Measurements from ENCODE around the gene ELP2. TPM values are rescaled to one million over a fixed set of nuclear protein-coding genes. Genes with fewer than 3 reads are reported as not detected.

The ELP2 gene
- total RNA-seq, 2 experiments from 2014 or later, result 40.3 to 50.5 TPM

- no peaks in the 10 kb centered on the region for H3K79me2 ChIP-seq (ENCODE audit: insufficient read depth, low read depth, low read length)
- no peak for DNase-seq (ENCODE audit: low spot score)
- BruUV-seq (replicated peaks), result no TSS peak
- no peaks in the 10 kb centered on the region for H3K9me2 ChIP-seq (ENCODE audit: insufficient read depth, low read length)
- no peaks in the 10 kb centered on the region for H3K9me3 ChIP-seq (ENCODE audit: low read length)
- peaks cover 72% of the 10 kb centered on the region for H3K36me3 ChIP-seq (ENCODE audit: insufficient read depth, low read length)
- no peak overlapping the region for H3K27ac ChIP-seq (ENCODE audit: low read depth, low read length, poor library complexity, severe bottlenecking)
- POLR2A ChIA-PET, result no interaction called here
- H3K4me2 ChIP-seq (ENCODE audit: low read length), result no peak overlapping the region
- no peak overlapping the region for H3K4me3 ChIP-seq (ENCODE audit: low read depth, low read length, poor library complexity, severe bottlenecking)
- intact Hi-C loops (cut with micrococcal nuclease; ENCODE audit: unreplicated experiment), result no loop called here
- H3K4me1 ChIP-seq (ENCODE audit: insufficient read depth, low read length, poor library complexity, severe bottlenecking), result no peaks in the 10 kb centered on the region
- TF ChIP-seq CTCF (conservative IDR thresholded peaks at IDR 0.05; ENCODE audit: low read length) (no peak), EZH2phosphoT487 (IDR thresholded peaks at IDR 0.05; ENCODE audit: borderline replicate concordance, low read depth, low read length) (no peak)
- CTCF ChIA-PET (ENCODE audit: unreplicated experiment), result no interaction called here
- no peak overlapping the region for H2AFZ ChIP-seq (ENCODE audit: low read length)
- H4K20me1 ChIP-seq (ENCODE audit: insufficient read depth, low read length), result no peaks in the 10 kb centered on the region
These were observed 40.2 kb downstream of the ELP2 start for GRCh38 chr18:36169938-36170337.

- ChIA-PET POLR2A (no interaction called here), CTCF (ENCODE audit: unreplicated experiment) (no interaction called here)
- Histone ChIP-seq H3K36me3 (ENCODE audit: insufficient read depth, low read length) (peaks cover 57% of the 10 kb centered on the region), H3K4me2 (ENCODE audit: low read length) (no peak overlapping the region), H3K9me2 (ENCODE audit: insufficient read depth, low read length) (no peaks in the 10 kb centered on the region), H3K79me2 (ENCODE audit: insufficient read depth, low read depth, low read length) (no peaks in the 10 kb centered on the region), H4K20me1 (ENCODE audit: insufficient read depth, low read length) (no peaks in the 10 kb centered on the region), H3K27ac (ENCODE audit: low read depth, low read length, poor library complexity, severe bottlenecking) (no peak overlapping the region), H3K4me1 (ENCODE audit: insufficient read depth, low read length, poor library complexity, severe bottlenecking) (peaks cover 8% of the 10 kb centered on the region), H3K9me3 (ENCODE audit: low read length) (no peaks in the 10 kb centered on the region), H3K4me3 (ENCODE audit: low read depth, low read length, poor library complexity, severe bottlenecking) (no peak overlapping the region), H2AFZ (ENCODE audit: low read length) (no peak overlapping the region)
- TF ChIP-seq CTCF (conservative IDR thresholded peaks at IDR 0.05; ENCODE audit: low read length) (no peak), EZH2phosphoT487 (IDR thresholded peaks at IDR 0.05; ENCODE audit: borderline replicate concordance, low read depth, low read length) (no peak)
- DNase-seq (ENCODE audit: low spot score), result no peak
- BruUV-seq (replicated peaks), result no TSS peak
- intact Hi-C loops (cut with micrococcal nuclease; ENCODE audit: unreplicated experiment), result no loop called here
These were observed 45.8 kb downstream of the ELP2 start for GRCh38 chr18:36175481-36175880.

- Histone ChIP-seq H3K27ac (ENCODE audit: low read depth, low read length, poor library complexity, severe bottlenecking) (no peak overlapping the region), H3K4me3 (ENCODE audit: low read depth, low read length, poor library complexity, severe bottlenecking) (no peak overlapping the region), H3K4me1 (ENCODE audit: insufficient read depth, low read length, poor library complexity, severe bottlenecking) (peaks cover 8% of the 10 kb centered on the region), H3K9me2 (ENCODE audit: insufficient read depth, low read length) (no peaks in the 10 kb centered on the region), H3K79me2 (ENCODE audit: insufficient read depth, low read depth, low read length) (no peaks in the 10 kb centered on the region), H3K9me3 (ENCODE audit: low read length) (no peaks in the 10 kb centered on the region), H2AFZ (ENCODE audit: low read length) (no peak overlapping the region), H3K4me2 (ENCODE audit: low read length) (no peak overlapping the region), H4K20me1 (ENCODE audit: insufficient read depth, low read length) (no peaks in the 10 kb centered on the region), H3K36me3 (ENCODE audit: insufficient read depth, low read length) (peaks cover 51% of the 10 kb centered on the region)
- no peak for DNase-seq (ENCODE audit: low spot score)
- ChIA-PET POLR2A (no interaction called here), CTCF (ENCODE audit: unreplicated experiment) (no interaction called here)
- intact Hi-C loops (cut with micrococcal nuclease; ENCODE audit: unreplicated experiment), result no loop called here
- no peak for TF ChIP-seq CTCF (conservative IDR thresholded peaks at IDR 0.05; ENCODE audit: low read length)
- TF ChIP-seq EZH2phosphoT487 (IDR thresholded peaks at IDR 0.05; ENCODE audit: borderline replicate concordance, low read depth, low read length), result no peak
- no TSS peak for BruUV-seq (replicated peaks)
These were observed 46.5 kb downstream of the ELP2 start for GRCh38 chr18:36176177-36176584.

Measured in OCI-LY7 (cell line).